HepG2 (cell line): ENCODE data around the gene SCO1.

Source experiments
- POLR2A ChIP-seq, 2 experiments: IDR thresholded peaks; 2 replicates each; pipeline ENCODE4 v1.6.1; 2011; ENCODE audit warnings: low read depth in 2 of 2, low read length in 2 of 2, mild to moderate bottlenecking in 1 of 2, moderate library complexity in 1 of 2; ENCODE audit not compliant: insufficient read depth in 1 of 2
- RBFOX2 ChIP-seq: fragments of 200-400 bp; formaldehyde crosslinking; IDR thresholded peaks from 2 replicates; pipeline ENCODE4 v1.6.1; 2017; ENCODE audit warnings: low read depth, mild to moderate bottlenecking, low read length
- ZNF136 ChIP-seq: sonication (generic); formaldehyde crosslinking; IDR thresholded peaks from 2 replicates; pipeline ENCODE4 v1.8.1; 2022; ENCODE audit warnings: low read depth, mild to moderate bottlenecking, moderate library complexity, missing genetic modification reagents
- ZNF777 ChIP-seq: sonication (generic); formaldehyde crosslinking; IDR thresholded peaks from 2 replicates; pipeline ENCODE4 v1.4.0; 2020; ENCODE audit warnings: missing genetic modification reagents
- TF ChIP-seq, protein P1 (sequence below), 2 experiments: IDR thresholded peaks; 2 replicates each; pipeline ENCODE4 v1.6.1; 2011 to 2012; ENCODE audit warnings: low read length in 2 of 2, borderline replicate concordance in 1 of 2, low read depth in 1 of 2, mild to moderate bottlenecking in 1 of 2, moderate library complexity in 1 of 2
- TF ChIP-seq, protein P2 (sequence below): sonication (generic); formaldehyde crosslinking; conservative IDR thresholded peaks from 2 replicates; pipeline ENCODE4 v1.4.0; 2020; ENCODE audit warnings: missing genetic modification reagents
- TF ChIP-seq, protein P3 (sequence below): sonication (generic); formaldehyde crosslinking; IDR thresholded peaks from 2 replicates; pipeline ENCODE4 v1.5.0; 2020; ENCODE audit warnings: mild to moderate bottlenecking, missing genetic modification reagents, moderate library complexity
- TF ChIP-seq, protein P4 (sequence below): sonication (generic); formaldehyde crosslinking; IDR thresholded peaks from 2 replicates; pipeline ENCODE4 v1.4.0; 2020; ENCODE audit warnings: mild to moderate bottlenecking, missing genetic modification reagents

DNA sequence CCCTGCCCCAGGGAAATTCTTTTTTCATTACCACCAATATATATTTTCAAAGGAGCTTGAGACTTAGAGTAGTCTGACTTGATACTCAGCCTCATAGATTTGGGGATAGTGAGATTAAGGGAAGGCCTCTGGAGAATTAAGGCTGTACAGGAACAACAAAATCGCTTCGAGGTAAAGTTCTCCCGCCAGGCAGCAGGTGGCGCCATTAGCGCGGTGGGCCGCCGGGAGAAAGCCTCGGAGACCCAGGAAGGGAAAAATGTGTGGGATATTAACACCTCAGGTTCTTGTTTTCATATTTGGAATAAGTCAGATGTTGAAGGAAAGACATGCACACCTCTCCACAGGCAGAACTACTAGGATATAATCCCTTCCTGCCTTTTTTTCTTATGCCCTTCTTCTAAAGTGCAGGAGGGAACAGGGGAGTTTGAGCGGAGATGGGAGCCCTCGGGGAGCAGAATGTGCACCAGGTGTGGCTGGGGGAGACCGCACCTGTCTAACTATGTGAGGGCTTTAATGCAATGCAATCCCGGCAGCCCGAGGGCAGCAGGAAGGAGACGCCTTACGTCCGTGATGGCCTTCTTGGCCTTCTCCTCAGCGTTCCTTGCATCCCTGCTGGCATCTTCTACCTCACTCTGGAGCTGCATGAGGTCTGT, 66.2 kb downstream of the SCO1 start:
- TF ChIP-seq, protein P1, sequence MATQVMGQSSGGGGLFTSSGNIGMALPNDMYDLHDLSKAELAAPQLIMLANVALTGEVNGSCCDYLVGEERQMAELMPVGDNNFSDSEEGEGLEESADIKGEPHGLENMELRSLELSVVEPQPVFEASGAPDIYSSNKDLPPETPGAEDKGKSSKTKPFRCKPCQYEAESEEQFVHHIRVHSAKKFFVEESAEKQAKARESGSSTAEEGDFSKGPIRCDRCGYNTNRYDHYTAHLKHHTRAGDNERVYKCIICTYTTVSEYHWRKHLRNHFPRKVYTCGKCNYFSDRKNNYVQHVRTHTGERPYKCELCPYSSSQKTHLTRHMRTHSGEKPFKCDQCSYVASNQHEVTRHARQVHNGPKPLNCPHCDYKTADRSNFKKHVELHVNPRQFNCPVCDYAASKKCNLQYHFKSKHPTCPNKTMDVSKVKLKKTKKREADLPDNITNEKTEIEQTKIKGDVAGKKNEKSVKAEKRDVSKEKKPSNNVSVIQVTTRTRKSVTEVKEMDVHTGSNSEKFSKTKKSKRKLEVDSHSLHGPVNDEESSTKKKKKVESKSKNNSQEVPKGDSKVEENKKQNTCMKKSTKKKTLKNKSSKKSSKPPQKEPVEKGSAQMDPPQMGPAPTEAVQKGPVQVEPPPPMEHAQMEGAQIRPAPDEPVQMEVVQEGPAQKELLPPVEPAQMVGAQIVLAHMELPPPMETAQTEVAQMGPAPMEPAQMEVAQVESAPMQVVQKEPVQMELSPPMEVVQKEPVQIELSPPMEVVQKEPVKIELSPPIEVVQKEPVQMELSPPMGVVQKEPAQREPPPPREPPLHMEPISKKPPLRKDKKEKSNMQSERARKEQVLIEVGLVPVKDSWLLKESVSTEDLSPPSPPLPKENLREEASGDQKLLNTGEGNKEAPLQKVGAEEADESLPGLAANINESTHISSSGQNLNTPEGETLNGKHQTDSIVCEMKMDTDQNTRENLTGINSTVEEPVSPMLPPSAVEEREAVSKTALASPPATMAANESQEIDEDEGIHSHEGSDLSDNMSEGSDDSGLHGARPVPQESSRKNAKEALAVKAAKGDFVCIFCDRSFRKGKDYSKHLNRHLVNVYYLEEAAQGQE (IDR thresholded peaks at IDR 0.05; ENCODE audit: borderline replicate concordance in 1 of 2, low read depth in 1 of 2, low read length in 2 of 2): no peak
- TF ChIP-seq, protein P2, sequence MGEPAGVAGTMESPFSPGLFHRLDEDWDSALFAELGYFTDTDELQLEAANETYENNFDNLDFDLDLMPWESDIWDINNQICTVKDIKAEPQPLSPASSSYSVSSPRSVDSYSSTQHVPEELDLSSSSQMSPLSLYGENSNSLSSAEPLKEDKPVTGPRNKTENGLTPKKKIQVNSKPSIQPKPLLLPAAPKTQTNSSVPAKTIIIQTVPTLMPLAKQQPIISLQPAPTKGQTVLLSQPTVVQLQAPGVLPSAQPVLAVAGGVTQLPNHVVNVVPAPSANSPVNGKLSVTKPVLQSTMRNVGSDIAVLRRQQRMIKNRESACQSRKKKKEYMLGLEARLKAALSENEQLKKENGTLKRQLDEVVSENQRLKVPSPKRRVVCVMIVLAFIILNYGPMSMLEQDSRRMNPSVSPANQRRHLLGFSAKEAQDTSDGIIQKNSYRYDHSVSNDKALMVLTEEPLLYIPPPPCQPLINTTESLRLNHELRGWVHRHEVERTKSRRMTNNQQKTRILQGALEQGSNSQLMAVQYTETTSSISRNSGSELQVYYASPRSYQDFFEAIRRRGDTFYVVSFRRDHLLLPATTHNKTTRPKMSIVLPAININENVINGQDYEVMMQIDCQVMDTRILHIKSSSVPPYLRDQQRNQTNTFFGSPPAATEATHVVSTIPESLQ: no peak
- TF ChIP-seq ZNF777 (CRISPR knock-in tag) (no peak), ZNF136 (CRISPR knock-in tag) (no peak), POLR2A (IDR thresholded peaks at IDR 0.05; ENCODE audit: insufficient read depth in 1 of 2, low read depth in 2 of 2, low read length in 2 of 2) (no peak), RBFOX2 (no peak)
- TF ChIP-seq, protein P3, sequence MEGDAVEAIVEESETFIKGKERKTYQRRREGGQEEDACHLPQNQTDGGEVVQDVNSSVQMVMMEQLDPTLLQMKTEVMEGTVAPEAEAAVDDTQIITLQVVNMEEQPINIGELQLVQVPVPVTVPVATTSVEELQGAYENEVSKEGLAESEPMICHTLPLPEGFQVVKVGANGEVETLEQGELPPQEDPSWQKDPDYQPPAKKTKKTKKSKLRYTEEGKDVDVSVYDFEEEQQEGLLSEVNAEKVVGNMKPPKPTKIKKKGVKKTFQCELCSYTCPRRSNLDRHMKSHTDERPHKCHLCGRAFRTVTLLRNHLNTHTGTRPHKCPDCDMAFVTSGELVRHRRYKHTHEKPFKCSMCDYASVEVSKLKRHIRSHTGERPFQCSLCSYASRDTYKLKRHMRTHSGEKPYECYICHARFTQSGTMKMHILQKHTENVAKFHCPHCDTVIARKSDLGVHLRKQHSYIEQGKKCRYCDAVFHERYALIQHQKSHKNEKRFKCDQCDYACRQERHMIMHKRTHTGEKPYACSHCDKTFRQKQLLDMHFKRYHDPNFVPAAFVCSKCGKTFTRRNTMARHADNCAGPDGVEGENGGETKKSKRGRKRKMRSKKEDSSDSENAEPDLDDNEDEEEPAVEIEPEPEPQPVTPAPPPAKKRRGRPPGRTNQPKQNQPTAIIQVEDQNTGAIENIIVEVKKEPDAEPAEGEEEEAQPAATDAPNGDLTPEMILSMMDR (CRISPR knock-in tag): peak; percentile 76
- TF ChIP-seq, protein P4, sequence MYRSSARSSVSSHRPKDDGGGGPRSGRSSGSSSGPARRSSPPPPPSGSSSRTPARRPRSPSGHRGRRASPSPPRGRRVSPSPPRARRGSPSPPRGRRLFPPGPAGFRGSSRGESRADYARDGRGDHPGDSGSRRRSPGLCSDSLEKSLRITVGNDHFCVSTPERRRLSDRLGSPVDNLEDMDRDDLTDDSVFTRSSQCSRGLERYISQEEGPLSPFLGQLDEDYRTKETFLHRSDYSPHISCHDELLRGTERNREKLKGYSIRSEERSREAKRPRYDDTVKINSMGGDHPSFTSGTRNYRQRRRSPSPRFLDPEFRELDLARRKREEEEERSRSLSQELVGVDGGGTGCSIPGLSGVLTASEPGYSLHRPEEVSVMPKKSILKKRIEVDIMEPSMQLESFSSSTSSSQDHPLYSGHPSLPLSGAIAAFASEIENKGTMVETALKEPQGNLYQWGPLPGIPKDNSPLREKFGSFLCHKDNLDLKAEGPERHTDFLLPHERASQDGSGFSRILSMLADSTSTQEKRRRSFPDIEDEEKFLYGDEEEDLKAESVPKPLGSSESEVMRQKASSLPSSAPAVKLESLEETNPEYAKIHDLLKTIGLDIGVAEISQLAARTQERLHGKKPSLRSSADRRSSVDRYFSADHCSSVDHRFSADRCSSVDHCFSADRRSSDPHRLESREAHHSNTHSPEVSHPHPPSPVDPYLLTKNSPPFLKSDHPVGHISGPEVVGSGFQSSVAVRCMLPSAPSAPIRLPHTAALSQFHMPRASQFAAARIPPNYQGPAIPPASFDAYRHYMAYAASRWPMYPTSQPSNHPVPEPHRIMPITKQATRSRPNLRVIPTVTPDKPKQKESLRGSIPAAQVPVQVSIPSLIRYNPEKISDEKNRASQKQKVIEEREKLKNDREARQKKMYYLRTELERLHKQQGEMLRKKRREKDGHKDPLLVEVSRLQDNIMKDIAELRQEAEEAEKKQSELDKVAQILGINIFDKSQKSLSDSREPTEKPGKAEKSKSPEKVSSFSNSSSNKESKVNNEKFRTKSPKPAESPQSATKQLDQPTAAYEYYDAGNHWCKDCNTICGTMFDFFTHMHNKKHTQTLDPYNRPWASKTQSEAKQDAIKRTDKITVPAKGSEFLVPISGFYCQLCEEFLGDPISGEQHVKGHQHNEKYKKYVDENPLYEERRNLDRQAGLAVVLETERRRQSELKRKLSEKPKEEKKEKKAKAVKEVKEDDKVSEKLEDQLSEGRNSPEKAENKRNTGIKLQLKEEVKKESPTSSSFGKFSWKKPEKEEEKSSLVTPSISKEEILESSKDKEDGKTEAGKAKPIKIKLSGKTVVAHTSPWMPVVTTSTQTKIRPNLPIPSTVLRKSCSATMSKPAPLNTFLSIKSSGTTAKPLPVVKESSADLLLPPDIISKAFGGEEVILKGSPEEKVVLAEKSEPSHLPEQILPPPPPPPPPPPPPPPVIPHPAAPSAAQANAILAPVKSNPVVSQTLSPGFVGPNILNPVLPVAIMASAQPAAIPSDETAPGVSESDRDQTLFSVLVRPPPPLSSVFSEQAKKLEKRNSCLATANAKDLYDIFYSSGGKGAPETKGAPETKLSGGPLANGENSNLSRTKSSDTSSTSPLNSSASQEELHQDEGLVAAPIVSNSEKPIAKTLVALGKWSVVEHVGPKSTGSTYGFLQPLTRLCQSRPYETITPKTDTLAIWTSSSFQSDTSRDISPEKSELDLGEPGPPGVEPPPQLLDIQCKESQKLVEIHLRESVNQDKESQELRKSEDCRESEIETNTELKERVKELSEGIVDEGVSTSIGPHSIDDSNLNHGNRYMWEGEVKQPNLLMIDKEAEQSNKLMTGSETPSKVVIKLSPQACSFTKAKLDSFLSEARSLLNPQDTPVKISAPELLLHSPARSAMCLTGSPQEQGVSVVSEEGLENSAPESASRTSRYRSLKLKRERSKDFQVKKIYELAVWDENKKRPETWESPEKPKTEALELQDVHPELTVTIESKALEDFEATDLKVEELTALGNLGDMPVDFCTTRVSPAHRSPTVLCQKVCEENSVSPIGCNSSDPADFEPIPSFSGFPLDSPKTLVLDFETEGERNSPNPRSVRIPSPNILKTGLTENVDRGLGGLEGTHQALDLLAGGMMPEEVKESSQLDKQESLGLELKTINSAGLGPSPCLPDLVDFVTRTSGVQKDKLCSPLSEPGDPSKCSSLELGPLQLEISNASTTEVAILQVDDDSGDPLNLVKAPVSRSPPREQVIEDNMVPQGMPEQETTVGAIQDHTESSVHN (CRISPR knock-in tag): no peak
